Sigmoid colon (tissue), 7 donors: Measurements from ENCODE around the gene FGFR2. TPM values are rescaled to one million over a fixed set of nuclear protein-coding genes. Genes with fewer than 3 reads are reported as not detected.

Experiments used
- DNase-seq: peaks from one replicate; pipeline ENCODE4 v3.0.0-alpha.2; 2019
- H3K27ac ChIP-seq, 4 donors: fragments of 200-600 bp; sonication (generic); one replicate each; pipeline ENCODE4 v1.5.1; 2016 to 2019; ENCODE audit warnings: mild to moderate bottlenecking in 1 of 4
- H3K27me3 ChIP-seq, 3 donors: fragments of 200-600 bp; sonication (generic); one replicate each; pipeline ENCODE4 v1.5.1; 2019; ENCODE audit warnings: mild to moderate bottlenecking in 1 of 3
- H3K36me3 ChIP-seq, 4 donors: fragments of 200-600 bp; sonication (generic); one replicate each; pipeline ENCODE4 v1.5.1; 2016 to 2019
- H3K4me1 ChIP-seq, 4 donors: fragments of 200-600 bp; sonication (generic); one replicate each; pipeline ENCODE4 v1.5.1; 2017 to 2019
- H3K4me3 ChIP-seq, 4 donors: fragments of 200-600 bp; sonication (generic); one replicate each; pipeline ENCODE4 v1.5.1; 2017 to 2019; ENCODE audit warnings: mild to moderate bottlenecking in 2 of 4, moderate library complexity in 1 of 4
- H3K9me3 ChIP-seq, 4 donors: fragments of 200-600 bp in 3 of 4; sonication (generic) in 3 of 4; one replicate each; pipeline versions ENCODE4 v1.5.1 to v1.6.1; 2013 to 2019
- CTCF ChIP-seq, 4 experiments: fragments of 450-650 bp in 3 of 4; fragments of 200-600 bp in 1 of 4; IDR thresholded peaks; one replicate each; pipeline ENCODE4 v1.5.1; 2016 to 2019; ENCODE audit warnings: antibody characterized with exemption in 4 of 4, mild to moderate bottlenecking in 3 of 4, moderate library complexity in 2 of 4
- EP300 ChIP-seq, 4 donors: sonication (generic); formaldehyde crosslinking; IDR thresholded peaks; one replicate each; pipeline ENCODE4 v1.6.1; 2017; ENCODE audit warnings: antibody characterized with exemption in 4 of 4
- POLR2A ChIP-seq, 2 donors: fragments of 450-650 bp; IDR thresholded peaks; one replicate each; pipeline ENCODE4 v1.6.1; 2016; ENCODE audit warnings: antibody characterized with exemption in 2 of 2, mild to moderate bottlenecking in 2 of 2, moderate library complexity in 2 of 2
- POLR2AphosphoS5 ChIP-seq, 4 donors: sonication (generic); formaldehyde crosslinking; IDR thresholded peaks; one replicate each; pipeline ENCODE4 v1.6.1; 2017; ENCODE audit warnings: antibody characterized with exemption in 4 of 4
- WGBS, 2 donors: extraction: QIAGEN DNeasy Blood & Tissue Kit; methylation state at CpG; one replicate each; pipeline ENCODE4 v1.1.7; 2013; 5-methylcytosine and 5-hydroxymethylcytosine counted together
- intact Hi-C: fragments of 100-400 bp; cut with DNase I; formaldehyde crosslinking; loops from one replicate; pipeline ENCODE4 v1.15.1; 2023
- polyA plus RNA-seq, 3 donors: library from polyadenylated mRNA; stranded (reverse); fragments of 200-250 nt; gene quantifications; one replicate each; pipeline ENCODE4 v1.2.3, GENCODE V29; 2013
- total RNA-seq, 4 donors: library from RNA; depleted of rRNA; stranded (reverse); fragments of >200 nt; gene quantifications; one replicate each; pipeline ENCODE4 v1.1.0, GENCODE V29; 2016
- donor health status: healthy with polysubstance abuse.
- donor health status: Bipolar disorder and iron deficiency.
- donor health status: healthy.

Gene FGFR2
- total and polyA plus RNA-seq, 7 donors, result 5.1 to 143 (median 71.5) TPM

- DNase-seq, result no peak
- H3K27ac ChIP-seq, result no peak overlapping the region
- peaks cover 0 to 20% (median 0%) of the 10 kb centered on the region in 4 donors for H3K36me3 ChIP-seq
- intact Hi-C loops, result no loop called here
- WGBS, 2 donors, result 89 to 95% methylated on average over 7 of the region's 7 CpGs
- TF ChIP-seq POLR2AphosphoS5 (IDR thresholded peaks at IDR 0.05) (no peak), POLR2A (IDR thresholded peaks at IDR 0.05) (no peak), CTCF (IDR thresholded peaks at IDR 0.05) (no peak), EP300 (IDR thresholded peaks at IDR 0.05) (no peak)
- H3K4me3 ChIP-seq, result no peak overlapping the region
- H3K9me3 ChIP-seq, result no peaks in the 10 kb centered on the region
- H3K4me1 ChIP-seq, result peaks cover 0 to 46% (median 35%) of the 10 kb centered on the region in 4 donors
- H3K27me3 ChIP-seq, result no peaks in the 10 kb centered on the region
Observed at GRCh38 chr10:121539786-121540185, 58.5 kb downstream of the FGFR2 start.

GRCh38 chr10:121536310-121536913 lies 61.8 kb downstream of the FGFR2 start:
- Histone ChIP-seq H3K36me3 (peaks cover 0 to 15% (median 0%) of the 10 kb centered on the region in 4 donors), H3K27ac (peak overlapping the region in 3 of 4 donors; percentile 44 to 51 (median 48)), H3K9me3 (no peaks in the 10 kb centered on the region), H3K4me3 (no peak overlapping the region), H3K4me1 (peaks cover 0 to 42% (median 21%) of the 10 kb centered on the region in 4 donors), H3K27me3 (no peaks in the 10 kb centered on the region)
- DNase-seq, result no peak
- intact Hi-C loops, result no loop called here
- WGBS, 2 donors, result 79 to 92% methylated on average over 8 of the region's 8 CpGs
- TF ChIP-seq POLR2AphosphoS5 (IDR thresholded peaks at IDR 0.05) (peak in 1 of 4 donors; percentile 5), EP300 (IDR thresholded peaks at IDR 0.05) (no peak)

DNA sequence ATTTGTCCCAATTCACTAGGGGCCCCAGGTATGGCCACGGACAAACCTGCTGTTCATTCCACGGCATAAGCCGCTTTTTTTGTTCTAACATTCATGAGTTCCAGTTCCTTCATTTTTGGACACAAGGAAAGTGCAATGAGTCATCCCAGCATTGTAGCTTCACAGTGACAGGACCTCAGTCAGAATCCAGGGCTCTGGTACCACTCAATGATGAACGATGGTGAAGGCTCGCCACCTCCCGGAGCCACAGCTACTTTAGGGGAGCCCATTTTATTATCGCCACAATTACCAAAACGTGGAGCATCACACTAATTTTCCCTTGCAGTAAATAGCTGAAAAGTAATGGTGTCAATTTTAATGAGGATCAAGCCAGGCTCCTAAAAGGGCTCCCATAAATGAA lies 62.9 kb downstream of the FGFR2 start:
- Histone ChIP-seq H3K27ac (peak overlapping the region in 2 of 4 donors; percentile 44 to 51), H3K4me1 (peaks cover 0 to 32% (median 18%) of the 10 kb centered on the region in 4 donors), H3K4me3 (no peak overlapping the region), H3K27me3 (no peaks in the 10 kb centered on the region), H3K9me3 (no peaks in the 10 kb centered on the region), H3K36me3 (peaks cover 0 to 15% (median 0%) of the 10 kb centered on the region in 4 donors)
- intact Hi-C loops, result no loop called here
- no peak for DNase-seq
- TF ChIP-seq POLR2AphosphoS5 (IDR thresholded peaks at IDR 0.05) (no peak), CTCF (IDR thresholded peaks at IDR 0.05) (no peak), EP300 (IDR thresholded peaks at IDR 0.05) (no peak), POLR2A (IDR thresholded peaks at IDR 0.05) (no peak)
- WGBS, 2 donors, result 91 to 94% methylated on average over 8 of the region's 8 CpGs

DNA sequence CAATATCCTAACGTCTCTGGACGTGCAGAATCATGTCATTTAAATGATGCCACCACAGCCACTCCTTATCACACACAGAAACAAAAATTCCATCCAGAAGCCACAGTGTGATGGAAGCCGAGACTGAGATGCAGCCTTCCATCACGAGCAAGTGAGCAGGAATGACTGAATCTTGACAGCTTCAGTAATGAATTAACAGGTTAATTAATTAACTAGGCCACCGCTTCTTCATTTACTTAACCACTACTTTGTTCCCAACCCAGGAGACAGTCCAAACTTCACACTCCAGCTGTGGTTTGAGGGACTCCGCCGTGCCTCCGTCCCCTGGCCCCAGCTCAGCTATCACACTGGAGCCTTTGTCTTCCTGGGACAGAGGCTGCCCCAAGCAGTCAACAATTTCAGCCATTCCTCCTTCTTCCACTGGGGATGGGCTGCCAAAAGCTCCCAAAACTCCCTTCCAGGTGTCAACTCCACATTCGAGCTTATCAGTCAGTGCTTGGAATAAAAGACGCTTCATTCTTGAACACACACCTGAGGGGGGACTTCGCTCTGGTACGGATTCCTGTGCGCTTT lies 65.9 kb downstream of the FGFR2 start:
- Histone ChIP-seq H3K27ac (peak overlapping the region in 1 of 4 donors; percentile 33), H3K4me1 (peaks cover 0 to 57% (median 31%) of the 10 kb centered on the region in 4 donors), H3K36me3 (peaks cover 0 to 4% (median 0%) of the 10 kb centered on the region in 4 donors), H3K27me3 (no peaks in the 10 kb centered on the region), H3K9me3 (no peaks in the 10 kb centered on the region), H3K4me3 (no peak overlapping the region)
- intact Hi-C loops, result no loop called here
- WGBS, 2 donors, result 90 to 91% methylated on average over 13 of the region's 13 CpGs
- TF ChIP-seq EP300 (IDR thresholded peaks at IDR 0.05) (no peak), POLR2A (IDR thresholded peaks at IDR 0.05) (no peak), CTCF (IDR thresholded peaks at IDR 0.05) (no peak), POLR2AphosphoS5 (IDR thresholded peaks at IDR 0.05) (no peak)
- no peak for DNase-seq

DNA sequence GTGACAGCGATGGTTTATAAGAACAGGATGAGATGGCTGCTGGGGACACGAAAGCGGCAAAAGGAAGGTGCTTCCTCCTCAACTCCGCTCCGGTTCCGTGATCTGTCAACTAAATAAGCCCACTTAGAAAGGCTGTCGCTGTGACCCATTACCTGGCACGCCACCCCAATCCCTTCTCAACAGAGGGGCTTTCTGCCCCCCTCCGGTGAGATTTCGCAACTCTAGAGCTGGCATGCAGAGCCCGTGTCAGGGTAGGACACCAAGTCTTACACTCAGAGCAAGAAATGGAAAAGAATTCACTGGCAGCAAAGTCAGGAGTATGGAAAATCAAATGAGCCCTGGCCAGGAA lies 66.4 kb downstream of the FGFR2 start:
- H3K36me3 ChIP-seq, result no peaks in the 10 kb centered on the region
- peaks cover 0 to 62% (median 36%) of the 10 kb centered on the region in 4 donors for H3K4me1 ChIP-seq
- peak overlapping the region in 1 of 4 donors; percentile 33 for H3K27ac ChIP-seq
- no peaks in the 10 kb centered on the region for H3K9me3 ChIP-seq
- no peaks in the 10 kb centered on the region for H3K27me3 ChIP-seq
- no peak for TF ChIP-seq CTCF (IDR thresholded peaks at IDR 0.05)
- TF ChIP-seq POLR2A (IDR thresholded peaks at IDR 0.05), result no peak
- no peak for TF ChIP-seq POLR2AphosphoS5 (IDR thresholded peaks at IDR 0.05)
- TF ChIP-seq EP300 (IDR thresholded peaks at IDR 0.05), result no peak
- 93 to 97% methylated on average over 11 of the region's 11 CpGs for WGBS, 2 donors
- intact Hi-C loops, result no loop called here
- DNase-seq, result no peak
- H3K4me3 ChIP-seq, result no peak overlapping the region
